ENCODE results near the gene IMP3.

- TF ChIP-seq CTCF (optimal IDR thresholded peaks at IDR 0.05 in 1 of 3, IDR thresholded peaks at IDR 0.05 in 1 of 3, conservative IDR thresholded peaks at IDR 0.05 in 1 of 3; ENCODE audit: extremely low read depth in 1 of 3, insufficient read depth in 2 of 3, low read length in 3 of 3) (no peak), EZH2 (IDR thresholded peaks at IDR 0.05; ENCODE audit: low read length) (no peak)
These were observed 45.2 kb upstream of the IMP3 start for GRCh38 chr15:75685195-75685594.
